Smooth muscle cell (in vitro differentiated cells): ENCODE data around the gene SCRN2. TPM values are rescaled to one million over a fixed set of nuclear protein-coding genes. Genes with fewer than 3 reads are reported as not detected.

ENCODE experiments used
- DNase-seq: peaks from one replicate; lab custom pipeline; 2025; ENCODE audit not compliant: unreplicated experiment; lab: John Stamatoyannopoulos, UW
- H2AFZ ChIP-seq: fragments of 200-600 bp; sonication (generic); 2 replicates; pipeline ENCODE4 v1.6.0; 2016; ENCODE audit warnings: antibody characterized with exemption, low read depth, mild to moderate bottlenecking
- H3F3A ChIP-seq: fragments of 200-600 bp; sonication (generic); 2 replicates; pipeline ENCODE4 v1.6.0; 2017; ENCODE audit warnings: antibody characterized with exemption, low read depth
- H3K27ac ChIP-seq: fragments of 200-600 bp; sonication (generic); 2 replicates; pipeline ENCODE4 v1.5.1; 2016; ENCODE audit warnings: low read depth, mild to moderate bottlenecking
- H3K27me3 ChIP-seq: fragments of 200-600 bp; sonication (generic); 2 replicates; pipeline ENCODE4 v1.6.1; 2016; ENCODE audit warnings: low read depth, mild to moderate bottlenecking
- H3K36me3 ChIP-seq: fragments of 200-600 bp; sonication (generic); 2 replicates; pipeline ENCODE4 v1.5.1; 2016; ENCODE audit warnings: low read depth
- H3K4me1 ChIP-seq: fragments of 200-600 bp; sonication (generic); 2 replicates; pipeline ENCODE4 v1.5.1; 2016; ENCODE audit warnings: low read depth
- H3K4me2 ChIP-seq: fragments of 200-600 bp; sonication (generic); 2 replicates; pipeline ENCODE4 v1.6.0; 2016; ENCODE audit warnings: mild to moderate bottlenecking
- H3K4me3 ChIP-seq: fragments of 200-600 bp; sonication (generic); 2 replicates; pipeline ENCODE4 v1.5.1; 2016; ENCODE audit warnings: mild to moderate bottlenecking
- H3K79me2 ChIP-seq: fragments of 200-600 bp; sonication (generic); 2 replicates; pipeline ENCODE4 v1.6.0; 2016; ENCODE audit warnings: low read depth, mild to moderate bottlenecking
- H3K9ac ChIP-seq: fragments of 200-600 bp; sonication (generic); 2 replicates; pipeline ENCODE4 v1.6.0; 2016; ENCODE audit warnings: low read depth
- H3K9me3 ChIP-seq: fragments of 200-600 bp; sonication (generic); replicated peaks from 2 replicates; pipeline ENCODE4 v1.5.1; 2016; ENCODE audit warnings: low read depth
- H4K20me1 ChIP-seq: fragments of 200-600 bp; sonication (generic); 2 replicates; pipeline ENCODE4 v1.6.0; 2016; ENCODE audit warnings: low read depth
- WGBS: methylation state at CpG from one replicate; pipeline ENCODE4 v1.1.7; 2016; ENCODE audit warnings: low lambda C conversion rate; 5-methylcytosine and 5-hydroxymethylcytosine counted together
- polyA plus RNA-seq: library from polyadenylated mRNA; unstranded; fragments of >200 nt; fragmentation: Nextera tagmentation; extraction: Ambion mirVana; gene quantifications from 2 replicates; pipeline ENCODE4 v1.2.1, GENCODE V29; 2016
- total RNA-seq: library from RNA; depleted of rRNA; stranded (reverse); fragments of >200 nt; gene quantifications from 2 replicates; pipeline ENCODE4 v1.2.3, GENCODE V29; 2014
- TF ChIP-seq, protein P1 (sequence below): fragments of 200-600 bp; sonication (generic); IDR thresholded peaks from 2 replicates; pipeline ENCODE4 v1.5.1; 2017; ENCODE audit warnings: borderline replicate concordance, mild to moderate bottlenecking, antibody characterized with exemption; ENCODE audit not compliant: insufficient read depth, poor library complexity, severe bottlenecking

Gene SCRN2
- total and polyA plus RNA-seq, 2 experiments from 2014 or later, result 16.0 to 49.4 TPM

GRCh38 chr17:47875011-47875985 is 34.2 kb upstream of the SCRN2 start:
- no peak for DNase-seq
- TF ChIP-seq, protein P1, sequence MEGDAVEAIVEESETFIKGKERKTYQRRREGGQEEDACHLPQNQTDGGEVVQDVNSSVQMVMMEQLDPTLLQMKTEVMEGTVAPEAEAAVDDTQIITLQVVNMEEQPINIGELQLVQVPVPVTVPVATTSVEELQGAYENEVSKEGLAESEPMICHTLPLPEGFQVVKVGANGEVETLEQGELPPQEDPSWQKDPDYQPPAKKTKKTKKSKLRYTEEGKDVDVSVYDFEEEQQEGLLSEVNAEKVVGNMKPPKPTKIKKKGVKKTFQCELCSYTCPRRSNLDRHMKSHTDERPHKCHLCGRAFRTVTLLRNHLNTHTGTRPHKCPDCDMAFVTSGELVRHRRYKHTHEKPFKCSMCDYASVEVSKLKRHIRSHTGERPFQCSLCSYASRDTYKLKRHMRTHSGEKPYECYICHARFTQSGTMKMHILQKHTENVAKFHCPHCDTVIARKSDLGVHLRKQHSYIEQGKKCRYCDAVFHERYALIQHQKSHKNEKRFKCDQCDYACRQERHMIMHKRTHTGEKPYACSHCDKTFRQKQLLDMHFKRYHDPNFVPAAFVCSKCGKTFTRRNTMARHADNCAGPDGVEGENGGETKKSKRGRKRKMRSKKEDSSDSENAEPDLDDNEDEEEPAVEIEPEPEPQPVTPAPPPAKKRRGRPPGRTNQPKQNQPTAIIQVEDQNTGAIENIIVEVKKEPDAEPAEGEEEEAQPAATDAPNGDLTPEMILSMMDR, result no peak
- WGBS, result 57% methylated on average over 11 of the region's 11 CpGs

GRCh38 chr17:47873200-47874090 is 32.4 kb upstream of the SCRN2 start:
- Histone ChIP-seq H3K9me3 (no peaks in the 10 kb centered on the region), H4K20me1 (no peaks in the 10 kb centered on the region), H2AFZ (no peak overlapping the region), H3F3A (peaks cover 13% of the 10 kb centered on the region), H3K4me2 (peak overlapping the region; percentile 88), H3K27me3 (no peaks in the 10 kb centered on the region), H3K36me3 (no peaks in the 10 kb centered on the region), H3K79me2 (no peaks in the 10 kb centered on the region), H3K4me1 (peaks cover 42% of the 10 kb centered on the region), H3K27ac (no peak overlapping the region), H3K9ac (no peak overlapping the region), H3K4me3 (no peak overlapping the region)
- 60% methylated on average over 4 of the region's 4 CpGs for WGBS
- no peak for DNase-seq
- TF ChIP-seq, protein P1, result no peak

More at GRCh38 chr17:47875011-47875985, 34.2 kb upstream of the SCRN2 start:
- Histone ChIP-seq H3K79me2 (no peaks in the 10 kb centered on the region), H2AFZ (no peak overlapping the region), H4K20me1 (no peaks in the 10 kb centered on the region), H3K9me3 (no peaks in the 10 kb centered on the region), H3K36me3 (no peaks in the 10 kb centered on the region), H3K4me2 (peak overlapping the region; percentile 61), H3K27me3 (no peaks in the 10 kb centered on the region), H3K4me3 (no peak overlapping the region), H3K9ac (no peak overlapping the region), H3F3A (peaks cover 20% of the 10 kb centered on the region), H3K4me1 (peaks cover 43% of the 10 kb centered on the region), H3K27ac (no peak overlapping the region)

GRCh38 chr17:47872651-47873161 is 31.6 kb upstream of the SCRN2 start:
- peak overlapping the region; percentile 90 for H2AFZ ChIP-seq
- no peaks in the 10 kb centered on the region for H3K27me3 ChIP-seq
- H3K79me2 ChIP-seq, result no peaks in the 10 kb centered on the region
- peak overlapping the region; percentile 30 for H3K4me3 ChIP-seq
- no peaks in the 10 kb centered on the region for H3K9me3 ChIP-seq
- peaks cover 6% of the 10 kb centered on the region for H3F3A ChIP-seq
- no peaks in the 10 kb centered on the region for H4K20me1 ChIP-seq
- H3K27ac ChIP-seq, result peak overlapping the region; percentile 62
- 10% methylated on average over 15 of the region's 15 CpGs for WGBS
- peak overlapping the region; percentile 88 for H3K4me2 ChIP-seq
- TF ChIP-seq, protein P1, result no peak
- H3K36me3 ChIP-seq, result no peaks in the 10 kb centered on the region
- DNase-seq, result no peak
- peaks cover 35% of the 10 kb centered on the region for H3K4me1 ChIP-seq
- H3K9ac ChIP-seq, result peak overlapping the region; percentile 43
